Measurements from ENCODE around the gene STEAP2.

- no peak for TF ChIP-seq CTCF (IDR thresholded peaks at IDR 0.05)
- no peak for TF ChIP-seq POLR2A (IDR thresholded peaks at IDR 0.05)
These were observed 33.4 kb upstream of the STEAP2 start for GRCh38 chr7:90178166-90178565.
